Panc1 (cell line): ENCODE data around the gene RNU11.
"Not testable (repeated sequence)": the region's sequence is repeated elsewhere in the genome, so short reads cannot be mapped to it uniquely, and the experiment has no call there.

Experiments
- POLR2AphosphoS5 ChIP-seq: IDR thresholded peaks from 2 replicates; pipeline ENCODE4 v1.6.1; 2012; ENCODE audit warnings: mild to moderate bottlenecking, low read depth, low read length, moderate library complexity
- REST ChIP-seq, 2 experiments: IDR thresholded peaks; 2 replicates each; pipeline ENCODE4 v1.6.1; 2011 to 2012; ENCODE audit warnings: low read depth in 2 of 2, control low read depth in 1 of 2, low read length in 1 of 2, mild to moderate bottlenecking in 1 of 2, moderate library complexity in 1 of 2; ENCODE audit not compliant: insufficient read depth in 1 of 2

- TF ChIP-seq REST (IDR thresholded peaks at IDR 0.05; ENCODE audit: insufficient read depth in 1 of 2, low read depth in 2 of 2, low read length in 1 of 2); POLR2AphosphoS5: not testable (repeated sequence)
Measured at GRCh38 chr1:28645406-28645805, 3.0 kb upstream of the RNU11 start.
